ENCODE data around the gene CNDP2. TPM values are rescaled to one million over a fixed set of nuclear protein-coding genes. Genes with fewer than 3 reads are reported as not detected.
A peak's percentile ranks its signal among the peaks of the same experiment; 100 is the strongest.

The CNDP2 gene
- total RNA-seq, 6 experiments from 2014 or later, result 178 to 367 (median 230) TPM

- no peak overlapping the region for H3K4me3 ChIP-seq
- H3K36me3 ChIP-seq, result no peaks in the 10 kb centered on the region
- TF ChIP-seq CTCF (IDR thresholded peaks at IDR 0.05) (no peak), POLR2A (IDR thresholded peaks at IDR 0.05) (no peak)
- no peaks in the 10 kb centered on the region for H3K27me3 ChIP-seq
- intact Hi-C loops (cut with DNase I), result no loop called here
- H3K4me1 ChIP-seq, result peaks cover 0 to 11% (median 1%) of the 10 kb centered on the region in 4 donors
- H3K9me3 ChIP-seq, result no peaks in the 10 kb centered on the region
- DNase-seq (no peak), ATAC-seq (no peak)
- H3K27ac ChIP-seq, result no peak overlapping the region
- 84% methylated on average over 8 of the region's 10 CpGs for WGBS (ENCODE audit: insufficient coverage, low coverage, low lambda C conversion rate, missing lambda C conversion rate)
Measured at GRCh38 chr18:74455386-74455785, 40.8 kb upstream of the CNDP2 start.

GRCh38 chr18:74456017-74456348 lies 40.2 kb upstream of the CNDP2 start:
- H3K27me3 ChIP-seq, result no peaks in the 10 kb centered on the region
- 19% methylated on average over 7 of the region's 7 CpGs for WGBS (ENCODE audit: insufficient coverage, low coverage, low lambda C conversion rate, missing lambda C conversion rate)
- intact Hi-C loops (cut with DNase I), result no loop called here
- ATAC-seq, result no peak
- no peak for TF ChIP-seq POLR2A (IDR thresholded peaks at IDR 0.05)
- no peak for TF ChIP-seq CTCF (IDR thresholded peaks at IDR 0.05)
- H3K4me3 ChIP-seq, result no peak overlapping the region
- peaks cover 0 to 11% (median 1%) of the 10 kb centered on the region in 4 donors for H3K4me1 ChIP-seq
- H3K36me3 ChIP-seq, result no peaks in the 10 kb centered on the region
- H3K9me3 ChIP-seq, result no peaks in the 10 kb centered on the region
- no peak for DNase-seq
- no peak overlapping the region for H3K27ac ChIP-seq

GRCh38 chr18:74456349-74457042 lies 39.7 kb upstream of the CNDP2 start:
- intact Hi-C loops (cut with DNase I), result no loop called here
- Histone ChIP-seq H3K27me3 (no peaks in the 10 kb centered on the region), H3K4me3 (peak overlapping the region in 2 of 3 donors; percentile 4 to 40), H3K27ac (no peak overlapping the region), H3K4me1 (peaks cover 0 to 11% (median 1%) of the 10 kb centered on the region in 4 donors), H3K9me3 (no peaks in the 10 kb centered on the region), H3K36me3 (no peaks in the 10 kb centered on the region)
- no peak for TF ChIP-seq POLR2A (IDR thresholded peaks at IDR 0.05)
- TF ChIP-seq CTCF (IDR thresholded peaks at IDR 0.05), result no peak
- DNase-seq, result no peak
- ATAC-seq, result peak; percentile 41 to 61 (median 48)
- WGBS (ENCODE audit: insufficient coverage, low coverage, low lambda C conversion rate, missing lambda C conversion rate), result 4% methylated on average over 18 of the region's 69 CpGs

GRCh38 chr18:74457043-74457724 lies 39.0 kb upstream of the CNDP2 start, which contains the start of gene DIPK1C:
Gene DIPK1C, minus strand, starts transcription at chr18:74457308. Its CDS starts 49 bp downstream, at chr18:74457259.
- no peak within 1 kb of the TSS for H3K27ac ChIP-seq
- peak within 1 kb of the TSS in 2 of 3 donors; percentile 4 to 40 for H3K4me3 ChIP-seq
- intact Hi-C loops (cut with DNase I), result no loop called here
- no peaks in the 10 kb centered on the region for H3K27me3 ChIP-seq
- 3% methylated on average over 7 of the region's 76 CpGs for WGBS (ENCODE audit: insufficient coverage, low coverage, low lambda C conversion rate, missing lambda C conversion rate)
- TF ChIP-seq POLR2A (IDR thresholded peaks at IDR 0.05) (no peak), CTCF (IDR thresholded peaks at IDR 0.05) (no peak)
- H3K4me1 ChIP-seq, result peaks cover 0 to 11% (median 1%) of the 10 kb centered on the region in 4 donors
- no peaks in the 10 kb centered on the region for H3K36me3 ChIP-seq
- DNase-seq (no peak), ATAC-seq (peak; percentile 42 to 55 (median 54))
- no peaks in the 10 kb centered on the region for H3K9me3 ChIP-seq
